Endodermal cell (in vitro differentiated cells): ENCODE results near the gene RDH8. TPM values are rescaled to one million over a fixed set of nuclear protein-coding genes. Genes with fewer than 3 reads are reported as not detected.

Experiments
- DNase-seq: peaks from one replicate; pipeline ENCODE4 v3.0.0-alpha.2; 2017
- H3K27ac ChIP-seq: 2 replicates; pipeline ENCODE4 v1.5.1; 2013; ENCODE audit warnings: mild to moderate bottlenecking, low read depth, low read length, moderate library complexity
- H3K27me3 ChIP-seq: 2 replicates; pipeline ENCODE4 v1.6.1; 2013; ENCODE audit warnings: mild to moderate bottlenecking, low read length, moderate library complexity; ENCODE audit not compliant: insufficient read depth, control insufficient read depth, poor library complexity, severe bottlenecking
- H3K36me3 ChIP-seq: 2 replicates; pipeline ENCODE4 v1.7.0; 2013; ENCODE audit warnings: mild to moderate bottlenecking, low read length, moderate library complexity; ENCODE audit not compliant: control insufficient read depth, insufficient read depth
- H3K4me1 ChIP-seq: one replicate; pipeline ENCODE4 v1.7.0; 2013; ENCODE audit warnings: low read length; ENCODE audit not compliant: control insufficient read depth, insufficient read depth
- H3K4me3 ChIP-seq: 2 replicates; pipeline ENCODE4 v1.5.1; 2013; ENCODE audit warnings: mild to moderate bottlenecking, low read length, moderate library complexity
- H3K9ac ChIP-seq: 2 replicates; pipeline ENCODE4 v1.6.1; 2013; ENCODE audit warnings: mild to moderate bottlenecking, low read length, moderate library complexity; ENCODE audit not compliant: poor library complexity, severe bottlenecking; ENCODE audit errors: extremely low read depth
- H3K9me3 ChIP-seq: 2 replicates; pipeline ENCODE4 v1.6.1; 2013; ENCODE audit warnings: mild to moderate bottlenecking, low read length, moderate library complexity; ENCODE audit not compliant: control insufficient read depth
- H3K27ac Mint-ChIP-seq: 2 replicates; pipeline ENCODE4 v1.8.0; 2020; ENCODE audit warnings: mixed read lengths
- H3K27me3 Mint-ChIP-seq: 2 replicates; pipeline ENCODE4 v1.8.0; 2021; ENCODE audit warnings: mild to moderate bottlenecking, mixed read lengths; ENCODE audit not compliant: insufficient read depth
- H3K36me3 Mint-ChIP-seq: 2 replicates; pipeline ENCODE4 v1.8.0; 2020; ENCODE audit warnings: low read depth, mixed read lengths
- H3K4me1 Mint-ChIP-seq: 2 replicates; pipeline ENCODE4 v1.8.0; 2020; ENCODE audit warnings: mixed read lengths
- H3K4me3 Mint-ChIP-seq: 2 replicates; pipeline ENCODE4 v1.8.0; 2020; ENCODE audit warnings: mild to moderate bottlenecking, moderate library complexity, mixed read lengths
- H3K9me3 Mint-ChIP-seq: 2 replicates; pipeline ENCODE4 v1.8.0; 2020; ENCODE audit warnings: mild to moderate bottlenecking, mixed read lengths
- CTCF ChIP-seq: fragments of 200-600 bp; sonication (generic); conservative IDR thresholded peaks from 2 replicates; pipeline ENCODE4 v1.5.0; 2021; ENCODE audit warnings: antibody characterized with exemption, mild to moderate bottlenecking
- whole genome bisulfite sequencing, 2 experiments: methylation state at CpG; one replicate each; pipeline versions ENCODE4 v1.1.5 to v1.1.7; 2013; ENCODE audit warnings: missing lambda C conversion rate in 2 of 2, mixed read lengths in 1 of 2; ENCODE audit not compliant: insufficient coverage in 1 of 2, insufficient read length in 1 of 2; 5-methylcytosine and 5-hydroxymethylcytosine counted together
- microRNA-seq: library from miRNA; unstranded; fragments of <30 nt; microRNA quantifications from one replicate; pipeline ENCODE4 v1.2.0, GENCODE V29; 2020; ENCODE audit warnings: borderline microRNAs expressed
- total RNA-seq, 2 donors: library from RNA; stranded (reverse); fragmentation: NEBNext Ultra II Directional in 1 of 2; extraction: Animal tissue kit (Norgen Biotek cat#: 25700) in 1 of 2; gene quantifications; 2 replicates in 1 of 2; 3 replicates in 1 of 2; pipeline ENCODE4 v1.2.1, GENCODE V29; 2021

Gene RDH8
- total RNA-seq, 2 donors from 2014 or later: not detected

GRCh38 chr19:10068205-10068604 lies 54.9 kb downstream of the RDH8 start:
- Mint-ChIP-seq H3K4me1 (no peaks in the 10 kb centered on the region), H3K27me3 (peaks cover 35% of the 10 kb centered on the region), H3K4me3 (no peak overlapping the region), H3K27ac (no peak overlapping the region), H3K36me3 (no peaks in the 10 kb centered on the region), H3K9me3 (peaks cover 3% of the 10 kb centered on the region)
- Histone ChIP-seq H3K4me1 (no peaks in the 10 kb centered on the region), H3K4me3 (no peak overlapping the region), H3K27me3 (peaks cover 6% of the 10 kb centered on the region), H3K36me3 (no peaks in the 10 kb centered on the region), H3K27ac (no peak overlapping the region), H3K9me3 (no peaks in the 10 kb centered on the region), H3K9ac (no peak overlapping the region)
- no peak for TF ChIP-seq CTCF
- WGBS, 2 experiments: 79 to 89% methylated on average over 4 of the region's 4 CpGs
- no peak for DNase-seq

GRCh38 chr19:10069046-10069445 lies 55.8 kb downstream of the RDH8 start:
- TF ChIP-seq CTCF: no peak
- H3K27me3 ChIP-seq: no peaks in the 10 kb centered on the region
- H3K9me3 ChIP-seq: no peaks in the 10 kb centered on the region
- no peaks in the 10 kb centered on the region for H3K36me3 ChIP-seq
- H3K4me1 ChIP-seq: no peaks in the 10 kb centered on the region
- WGBS, 2 experiments: 76 to 84% methylated on average over 5 to 6 of the region's 6 CpGs
- no peak overlapping the region for H3K9ac ChIP-seq
- H3K4me1 Mint-ChIP-seq: no peaks in the 10 kb centered on the region
- no peak overlapping the region for H3K27ac ChIP-seq
- no peak overlapping the region for H3K4me3 Mint-ChIP-seq
- H3K27ac Mint-ChIP-seq: no peak overlapping the region
- no peaks in the 10 kb centered on the region for H3K36me3 Mint-ChIP-seq
- H3K27me3 Mint-ChIP-seq: peaks cover 31% of the 10 kb centered on the region
- no peak overlapping the region for H3K4me3 ChIP-seq
- peaks cover 9% of the 10 kb centered on the region for H3K9me3 Mint-ChIP-seq
- DNase-seq: no peak

GRCh38 chr19:10070730-10071446 lies 57.6 kb downstream of the RDH8 start:
- no peak overlapping the region for H3K9ac ChIP-seq
- no peak overlapping the region for H3K4me3 ChIP-seq
- H3K36me3 ChIP-seq: no peaks in the 10 kb centered on the region
- peaks cover 15% of the 10 kb centered on the region for H3K9me3 Mint-ChIP-seq
- WGBS, 2 experiments: 88 to 93% methylated on average over 21 to 22 of the region's 22 CpGs
- no peaks in the 10 kb centered on the region for H3K4me1 Mint-ChIP-seq
- H3K4me3 Mint-ChIP-seq: no peak overlapping the region
- no peaks in the 10 kb centered on the region for H3K4me1 ChIP-seq
- peaks cover under 1% of the 10 kb centered on the region for H3K27me3 ChIP-seq
- H3K27ac ChIP-seq: no peak overlapping the region
- no peaks in the 10 kb centered on the region for H3K9me3 ChIP-seq
- H3K36me3 Mint-ChIP-seq: no peaks in the 10 kb centered on the region
- DNase-seq: peak; percentile 82
- TF ChIP-seq CTCF: no peak
- no peak overlapping the region for H3K27ac Mint-ChIP-seq
- peaks cover 22% of the 10 kb centered on the region for H3K27me3 Mint-ChIP-seq

Small RNA genes within 50 kb of the gene (microRNA-seq; reads per million reads assigned to microRNA genes)
- gene MIR5589: not detected

Other genes starting within 250 kb of the RDH8 start
- gene ZNF846, start 244.7 kb upstream of the RDH8 start, total RNA-seq: 10 to 100 TPM; 12.3 to 23.6 TPM
- gene FBXL12, start 194.4 kb upstream of the RDH8 start, total RNA-seq: 10 to 100 TPM; 28.3 to 28.8 TPM
- 100 to 1,000 TPM; 415 to 506 TPM for gene UBL5, start 185.6 kb upstream of the RDH8 start, total RNA-seq
- gene PIN1, start 178.2 kb upstream of the RDH8 start, total RNA-seq: 100 to 1,000 TPM in 1 of 2 donors, 10 to 100 TPM in 1; 92.4 to 101 TPM
- gene OLFM2, start 77.0 kb upstream of the RDH8 start, total RNA-seq: 10 to 100 TPM; 33.1 to 58.1 TPM
- gene COL5A3, start 3.0 kb upstream of the RDH8 start, total RNA-seq: under 1 TPM in 1 of 2 donors, not detected in 1; 0.04 TPM
- 10 to 100 TPM in 1 of 2 donors, 1 to 10 TPM in 1; 8.2 to 15.0 TPM for gene SHFL, start 72.8 kb downstream of the RDH8 start, total RNA-seq
- not detected for gene ANGPTL6, start 89.2 kb downstream of the RDH8 start, total RNA-seq
- 10 to 100 TPM; 40.3 to 54.0 TPM for gene PPAN, start 92.9 kb downstream of the RDH8 start, total RNA-seq
- 10 to 100 TPM in 1 of 2 donors, 1 to 10 TPM in 1; 9.0 to 14.8 TPM for gene P2RY11, start 98.2 kb downstream of the RDH8 start, total RNA-seq
- gene EIF3G, start 106.4 kb downstream of the RDH8 start, total RNA-seq: 100 to 1,000 TPM; 216 to 257 TPM
- 100 to 1,000 TPM; 163 to 189 TPM for gene DNMT1, start 181.5 kb downstream of the RDH8 start, total RNA-seq
- 10 to 100 TPM; 11.0 to 16.4 TPM for gene S1PR2, start 217.8 kb downstream of the RDH8 start, total RNA-seq
- 10 to 100 TPM; 66.0 to 69.2 TPM for gene MRPL4, start 238.7 kb downstream of the RDH8 start, total RNA-seq